Measurements from ENCODE around the gene ATE1.

- TF ChIP-seq, protein P1, sequence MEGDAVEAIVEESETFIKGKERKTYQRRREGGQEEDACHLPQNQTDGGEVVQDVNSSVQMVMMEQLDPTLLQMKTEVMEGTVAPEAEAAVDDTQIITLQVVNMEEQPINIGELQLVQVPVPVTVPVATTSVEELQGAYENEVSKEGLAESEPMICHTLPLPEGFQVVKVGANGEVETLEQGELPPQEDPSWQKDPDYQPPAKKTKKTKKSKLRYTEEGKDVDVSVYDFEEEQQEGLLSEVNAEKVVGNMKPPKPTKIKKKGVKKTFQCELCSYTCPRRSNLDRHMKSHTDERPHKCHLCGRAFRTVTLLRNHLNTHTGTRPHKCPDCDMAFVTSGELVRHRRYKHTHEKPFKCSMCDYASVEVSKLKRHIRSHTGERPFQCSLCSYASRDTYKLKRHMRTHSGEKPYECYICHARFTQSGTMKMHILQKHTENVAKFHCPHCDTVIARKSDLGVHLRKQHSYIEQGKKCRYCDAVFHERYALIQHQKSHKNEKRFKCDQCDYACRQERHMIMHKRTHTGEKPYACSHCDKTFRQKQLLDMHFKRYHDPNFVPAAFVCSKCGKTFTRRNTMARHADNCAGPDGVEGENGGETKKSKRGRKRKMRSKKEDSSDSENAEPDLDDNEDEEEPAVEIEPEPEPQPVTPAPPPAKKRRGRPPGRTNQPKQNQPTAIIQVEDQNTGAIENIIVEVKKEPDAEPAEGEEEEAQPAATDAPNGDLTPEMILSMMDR (IDR thresholded peaks at IDR 0.05 in 2 of 3, conservative IDR thresholded peaks at IDR 0.05 in 1 of 3; ENCODE audit: borderline replicate concordance in 1 of 3, insufficient read depth in 1 of 3, low read depth in 2 of 3, low read length in 2 of 3), result no peak
- TF ChIP-seq POLR2AphosphoS5 (IDR thresholded peaks at IDR 0.05; ENCODE audit: low read depth, low read length) (no peak), SRF (IDR thresholded peaks at IDR 0.05; ENCODE audit: low read depth) (no peak), POLR2A (IDR thresholded peaks at IDR 0.05; ENCODE audit: borderline replicate concordance, extremely low read depth, insufficient read depth, insufficient read length) (no peak), ZNF274 (IDR thresholded peaks at IDR 0.05; ENCODE audit: low read depth, low read length) (no peak), EGR1 (IDR thresholded peaks at IDR 0.05; ENCODE audit: low read depth) (no peak), REST (IDR thresholded peaks at IDR 0.05; ENCODE audit: low read depth) (no peak), TCF7L2 (IDR thresholded peaks at IDR 0.05; ENCODE audit: borderline replicate concordance, extremely low read depth, insufficient read depth, insufficient read length) (no peak), RAD21 (IDR thresholded peaks at IDR 0.05; ENCODE audit: low read depth) (no peak), EZH2 (IDR thresholded peaks at IDR 0.05) (no peak), JUND (IDR thresholded peaks at IDR 0.05) (no peak), EZH2phosphoT487 (IDR thresholded peaks at IDR 0.05; ENCODE audit: borderline replicate concordance) (no peak), YY1 (IDR thresholded peaks at IDR 0.05; ENCODE audit: extremely low read depth, insufficient replicate concordance, low read depth, low read length) (no peak)
These were observed 67.0 kb downstream of the ATE1 start for GRCh38 chr10:121860810-121861209.

Data from HCT116 (cell line).